H1 (cell line): ENCODE results near the gene SON. TPM values are rescaled to one million over a fixed set of nuclear protein-coding genes. Genes with fewer than 3 reads are reported as not detected.

Experiments used
- CHD7 ChIP-seq: fragments of 300-600 bp; sonication (generic); IDR thresholded peaks from 2 replicates; pipeline ENCODE4 v1.7.1; 2012; ENCODE audit warnings: low read length, moderate library complexity, mild to moderate bottlenecking, inconsistent platforms; ENCODE audit not compliant: insufficient replicate concordance
- polyA plus RNA-seq, 7 experiments: library from polyadenylated mRNA; depleted of rRNA in 3 of 7; stranded (reverse) in 5 of 7; unstranded in 2 of 7; fragments of >200 nt in 5 of 7; fragments of 200-250 nt in 2 of 7; gene quantifications; 1 replicate in 5 of 7; 2 replicates in 1 of 7; 4 replicates in 1 of 7; pipeline versions ENCODE4 v1.2.1 to v1.2.3, GENCODE V29; 2011 to 2013; ENCODE audit warnings: missing spikeins in 2 of 7, mixed read lengths in 2 of 7
- total RNA-seq: library from RNA; stranded (reverse); fragmentation: NEBNext Ultra II Directional; extraction: Animal tissue kit (Norgen Biotek cat#: 25700); gene quantifications from 2 replicates; pipeline ENCODE4 v1.2.1, GENCODE V29; 2021

SON gene
- total and polyA plus RNA-seq, 2 of the 8 experiments (the other 6 are each of a cell fraction or from before 2014, with no cell fraction given), result 122 to 274 TPM

GRCh38 chr21:33518899-33519298 is 23.9 kb upstream of the SON start (continued):
- TF ChIP-seq CHD7, result no peak
